ENCODE data around the gene RAB29.
"Not testable (repeated sequence)": the region's sequence is repeated elsewhere in the genome, so short reads cannot be mapped to it uniquely, and the experiment has no call there.

RAB29 gene

DNA sequence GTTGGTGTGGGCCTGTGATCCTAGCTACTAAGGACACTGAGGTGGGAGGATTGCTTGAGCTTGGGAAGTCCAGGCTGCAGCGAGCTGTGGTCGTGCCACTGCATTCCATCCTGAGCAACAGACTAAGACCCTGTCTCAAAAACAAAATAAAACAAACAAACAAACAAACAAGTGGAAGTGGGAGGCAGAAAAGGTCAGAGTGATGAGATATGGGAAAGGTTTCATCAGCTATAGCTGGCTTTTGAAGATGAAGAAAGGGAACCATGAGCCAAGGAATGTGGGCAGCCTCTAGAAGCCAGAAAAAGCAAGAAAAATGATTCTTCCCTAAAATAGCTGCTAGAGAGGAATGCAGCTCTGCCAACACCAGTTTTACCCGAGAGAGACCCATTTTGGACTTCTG lies 14.7 kb downstream of the RAB29 start:
- no peak for DNase-seq

DNA sequence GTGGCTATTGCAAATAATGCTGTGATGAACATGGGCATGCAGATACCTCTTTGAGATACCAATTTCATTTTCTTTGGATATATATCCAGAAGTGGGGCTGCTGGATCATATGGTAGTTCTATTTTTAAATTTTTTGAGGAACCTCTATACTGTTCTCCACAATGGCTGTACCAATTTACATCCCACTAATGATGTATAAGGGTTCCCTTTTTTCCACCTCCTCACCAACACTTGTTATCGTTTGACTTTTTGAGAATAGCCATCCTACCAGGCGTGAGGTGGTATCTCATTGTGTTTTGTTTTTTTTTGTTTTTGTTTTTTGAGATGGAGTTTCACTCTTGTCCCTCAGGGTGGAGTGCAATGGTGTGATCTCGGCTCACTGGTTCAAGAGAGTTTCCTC lies 18.7 kb downstream of the RAB29 start:
- no peak for DNase-seq

DNA sequence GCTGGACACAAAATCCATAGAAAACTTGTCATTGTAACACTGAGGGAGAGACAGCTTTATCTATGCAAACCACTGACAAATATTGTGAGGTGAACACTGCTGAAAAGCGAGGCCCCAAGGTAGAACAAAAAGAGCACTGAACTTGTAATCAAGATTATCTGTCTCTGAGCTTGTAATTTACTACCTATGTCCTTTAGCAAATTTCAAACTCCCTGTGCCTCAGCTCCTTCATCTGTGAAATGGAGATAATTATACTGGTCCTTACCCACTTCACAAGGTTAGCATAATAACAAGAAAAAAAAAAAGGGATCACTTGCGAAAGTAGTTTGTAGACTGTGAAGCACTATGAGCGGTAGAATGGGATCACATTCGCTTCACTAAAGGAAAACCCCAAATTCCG lies 20.4 kb downstream of the RAB29 start:
- no peak for DNase-seq

DNA sequence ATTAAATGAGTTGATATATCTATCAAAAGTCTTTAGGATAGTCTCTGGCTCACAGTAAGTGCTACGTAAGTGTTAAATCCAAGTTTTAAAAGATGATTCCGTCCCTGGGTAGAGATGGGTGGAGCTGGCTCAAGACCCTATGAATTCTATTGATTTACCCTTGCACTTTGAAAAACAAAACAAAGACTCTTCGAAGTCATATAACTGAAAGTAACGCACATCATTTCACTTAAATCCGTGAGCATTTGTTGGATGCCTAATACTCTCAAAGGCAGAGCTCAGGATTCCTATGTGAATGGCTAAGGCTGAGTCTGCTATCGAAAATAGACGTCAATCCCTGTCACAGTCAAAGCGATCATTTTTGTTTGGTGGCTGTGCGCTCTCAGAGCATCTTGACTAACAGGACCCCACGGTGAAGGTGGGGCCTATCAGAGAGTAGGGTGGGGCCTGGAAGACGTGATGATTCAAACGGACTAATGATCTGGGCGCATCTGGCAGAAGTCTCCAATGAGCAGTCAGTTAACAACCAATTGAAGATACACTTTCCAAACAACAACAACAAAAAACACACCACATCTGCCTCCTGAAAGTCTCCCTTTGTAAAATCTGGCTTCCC lies 24.1 kb downstream of the RAB29 start:
- no peak for DNase-seq

DNA sequence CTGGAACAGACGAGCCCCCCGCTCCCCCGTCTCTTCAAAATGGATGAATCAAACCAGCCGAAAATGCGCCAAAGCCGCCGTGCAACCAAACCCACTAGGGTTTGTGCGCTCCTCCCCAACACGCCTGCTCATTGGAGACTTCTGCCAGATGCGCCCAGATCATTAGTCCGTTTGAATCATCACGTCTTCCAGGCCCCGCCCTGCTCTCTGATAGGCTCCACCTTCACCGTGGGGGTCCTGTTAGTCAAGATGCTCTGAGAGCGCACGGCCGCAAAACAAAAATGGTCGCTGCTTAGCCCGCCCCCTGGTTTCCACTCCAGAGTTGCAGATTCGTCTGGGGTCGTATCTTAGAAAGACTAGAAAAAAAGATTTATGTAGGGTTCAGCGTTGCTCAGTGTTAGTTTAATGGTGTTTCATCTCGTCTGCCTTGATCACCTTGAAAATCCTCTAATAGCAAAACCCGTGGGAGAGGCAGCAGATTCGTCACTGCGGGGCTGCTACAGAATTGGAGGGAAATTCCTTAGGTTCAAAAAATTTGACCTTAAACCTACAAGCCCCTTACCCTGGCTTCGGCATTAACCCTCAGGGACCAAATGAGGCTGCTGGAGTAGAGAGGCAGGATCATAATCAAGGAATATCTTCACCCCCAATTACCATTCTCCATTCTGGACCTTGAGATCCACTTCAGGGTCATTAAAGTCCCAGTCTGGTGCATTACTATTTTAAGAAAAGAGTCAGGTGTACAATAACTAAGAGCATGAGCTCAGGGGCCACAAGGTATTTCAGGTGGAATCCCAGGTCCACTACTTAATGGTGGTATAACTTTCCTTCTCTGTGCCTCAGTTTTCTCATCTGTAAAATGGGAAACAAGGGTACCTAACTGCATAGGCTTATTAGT lies 24.9 kb downstream of the RAB29 start, which contains the start of gene NUCKS1:
NUCKS1 (minus strand) TSS at position 45 of the 898 bp plus-strand sequence. CDS start 209 bp downstream, outside the sequence.
- peak; percentile 88 to 94 for DNase-seq

DNA sequence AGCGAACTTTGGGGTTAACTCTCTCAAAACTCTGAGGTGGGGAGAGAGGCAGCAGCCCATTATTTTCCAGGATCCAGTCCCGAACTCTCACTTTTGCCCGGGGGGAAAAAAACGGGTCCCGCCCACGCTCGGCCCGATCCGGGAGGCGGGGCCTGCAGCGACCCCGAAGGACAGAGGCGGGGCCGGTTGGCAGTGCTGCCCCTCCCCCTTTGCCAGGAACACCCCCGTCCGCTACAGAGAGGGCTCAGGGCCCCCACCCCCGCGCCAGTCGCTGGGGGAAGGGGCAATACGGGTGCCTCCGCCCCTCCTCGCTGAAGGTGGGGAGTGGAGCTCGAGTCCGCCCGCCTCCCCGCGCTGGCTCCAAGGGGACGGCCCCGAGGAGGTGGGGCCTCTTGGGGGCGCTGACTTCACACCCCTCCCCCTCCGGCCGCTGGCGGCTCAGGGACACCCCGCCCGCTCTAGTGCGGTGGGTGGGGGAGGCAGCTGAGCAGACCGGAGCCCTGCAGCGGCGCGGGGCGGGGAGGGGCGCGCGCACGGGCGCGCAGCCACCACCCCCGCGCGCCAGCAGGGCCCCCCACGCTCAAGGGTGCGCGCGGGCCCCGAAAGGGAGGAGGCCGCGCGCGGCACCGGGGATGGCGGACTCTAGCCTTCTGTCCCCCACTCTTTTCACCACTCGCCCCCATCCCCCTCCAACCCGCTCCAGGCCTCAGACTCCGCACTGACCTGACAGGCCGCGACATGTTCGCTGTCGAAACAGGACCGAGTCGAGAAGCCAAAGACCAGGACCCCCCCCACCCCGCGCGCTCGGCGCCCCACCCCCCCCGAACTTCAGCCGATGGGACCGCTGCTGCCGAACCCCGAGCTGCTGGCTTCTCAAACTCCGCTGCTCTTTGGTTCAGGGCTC lies 25.8 kb downstream of the RAB29 start:
- DNase-seq: peak; percentile 61 to 85

DNA sequence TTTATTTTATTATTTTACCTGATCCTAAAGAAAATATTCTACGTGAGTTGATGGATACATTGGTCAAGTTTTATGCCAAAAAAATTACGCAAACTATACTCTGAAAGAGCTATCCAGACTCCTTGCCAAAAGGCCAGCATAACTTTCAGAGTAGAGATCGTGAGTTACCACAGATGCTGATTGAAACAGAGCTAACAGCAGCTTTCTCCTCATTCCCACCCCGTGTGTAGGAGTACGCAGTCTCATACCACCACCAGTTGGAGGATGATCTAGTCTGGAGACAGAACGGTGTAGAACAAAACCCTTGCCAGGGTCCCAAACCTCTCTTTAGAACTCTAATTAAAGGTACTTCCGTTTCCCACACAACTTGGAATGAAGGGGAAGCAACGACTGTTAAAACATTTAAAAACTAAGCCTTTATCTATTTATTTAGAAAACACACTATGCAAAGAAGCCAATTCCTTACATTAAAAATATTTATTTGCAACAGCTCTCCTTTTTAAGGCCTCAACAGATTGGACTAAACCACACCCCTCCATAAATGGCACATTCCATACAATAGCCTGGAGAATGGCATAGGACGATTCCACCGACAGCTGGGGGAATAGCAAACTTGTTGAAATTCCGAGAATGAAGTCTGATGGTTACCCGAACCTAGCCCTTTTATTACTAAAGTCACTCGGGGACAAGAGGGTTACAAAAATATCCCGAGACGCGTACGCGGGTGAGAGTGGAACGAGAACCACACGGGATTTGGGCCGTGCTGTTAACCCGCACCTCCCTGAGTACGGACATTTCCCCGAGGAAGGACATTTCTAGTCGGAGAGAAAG lies 26.7 kb downstream of the RAB29 start:
- DNase-seq: peak in 1 of 2 experiments; percentile 45

DNA sequence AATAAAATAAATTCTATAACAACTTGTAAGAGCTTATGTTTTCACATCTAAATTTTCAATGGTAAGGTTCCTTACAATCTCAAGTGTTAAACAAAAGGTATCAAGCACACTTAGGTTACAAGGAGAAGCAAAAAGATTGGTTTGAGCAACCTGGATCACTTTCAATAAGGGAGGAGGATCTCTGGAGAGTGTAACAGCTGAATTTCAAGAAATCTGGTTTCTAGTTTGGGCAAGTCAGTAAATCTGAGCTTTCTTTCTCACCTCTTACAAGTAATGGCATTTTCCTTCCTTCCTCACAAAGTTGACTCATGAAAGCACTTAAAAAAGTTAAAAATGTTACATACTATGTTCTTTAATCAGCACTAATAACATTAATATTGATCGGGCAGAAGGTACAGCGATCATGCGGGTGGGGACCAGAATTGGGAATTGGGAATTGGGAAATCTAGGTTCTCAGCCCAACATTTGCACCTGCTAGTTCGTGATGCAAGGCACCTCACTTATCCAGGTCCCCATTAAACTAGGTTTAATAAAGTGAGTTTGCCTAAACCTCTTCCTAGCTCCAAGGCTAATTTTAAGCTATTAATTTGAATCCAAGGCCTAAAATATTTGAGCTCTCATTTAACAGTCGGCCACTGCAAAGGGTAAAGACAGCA lies 28.4 kb downstream of the RAB29 start:
- no peak for DNase-seq

DNA sequence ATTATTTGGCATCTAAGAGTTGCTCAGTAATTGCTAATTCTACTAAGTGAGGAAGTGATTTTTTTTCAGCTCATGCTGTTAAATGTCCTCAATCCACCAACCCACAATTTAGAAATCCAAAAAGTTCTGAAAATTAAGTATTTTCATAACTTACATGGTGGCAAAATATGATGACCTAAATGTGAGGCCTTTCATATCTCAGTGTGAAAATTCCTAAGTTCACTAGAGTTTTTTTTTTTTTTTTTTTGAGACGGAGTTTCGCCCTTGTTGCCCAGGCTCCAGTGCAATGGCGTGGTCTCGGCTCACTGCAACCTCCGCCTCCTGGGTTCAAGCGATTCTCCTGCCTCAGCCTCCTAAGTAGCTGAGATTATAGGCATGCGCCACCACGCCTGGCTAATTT lies 30.9 kb downstream of the RAB29 start:
- DNase-seq: no peak

DNA sequence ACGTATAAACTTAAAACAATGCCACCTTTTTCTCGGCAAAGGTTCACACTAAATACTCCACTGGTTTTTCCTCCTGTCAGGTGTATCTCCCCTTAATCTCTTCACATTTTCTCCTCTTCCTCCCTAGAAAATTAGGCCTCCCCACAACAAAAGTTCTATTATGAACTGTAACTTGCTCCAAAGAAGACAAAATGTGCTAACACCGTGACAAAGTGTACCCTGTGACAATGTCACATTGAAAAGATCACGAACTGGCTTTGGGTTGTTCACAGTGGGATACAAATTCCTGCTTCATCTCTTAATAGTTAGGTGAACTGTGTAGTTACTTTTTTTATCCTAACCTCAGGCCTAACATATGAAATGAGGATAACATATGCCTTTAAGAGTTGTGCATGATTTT lies 31.3 kb downstream of the RAB29 start:
- no peak for DNase-seq

DNA sequence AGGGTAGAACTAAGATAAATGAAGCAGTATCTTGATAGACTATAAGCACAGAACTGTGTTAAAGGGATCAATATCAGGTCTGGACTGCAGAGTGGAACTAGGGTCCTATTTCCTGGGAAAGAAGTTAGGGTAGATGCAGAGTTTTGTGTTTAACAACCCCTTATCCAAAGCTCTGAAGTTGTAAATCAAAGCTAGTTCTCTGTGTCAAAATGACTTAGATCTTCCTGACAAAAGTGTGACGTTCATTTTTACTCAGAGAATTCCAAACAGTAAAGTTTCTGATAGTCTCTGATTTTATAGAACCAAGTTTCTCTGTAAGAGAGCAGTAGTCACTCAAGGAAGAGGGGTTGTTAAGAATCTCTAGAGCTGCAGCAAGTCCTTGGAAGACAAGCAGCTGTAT lies 33.6 kb downstream of the RAB29 start:
- DNase-seq: no peak

DNA sequence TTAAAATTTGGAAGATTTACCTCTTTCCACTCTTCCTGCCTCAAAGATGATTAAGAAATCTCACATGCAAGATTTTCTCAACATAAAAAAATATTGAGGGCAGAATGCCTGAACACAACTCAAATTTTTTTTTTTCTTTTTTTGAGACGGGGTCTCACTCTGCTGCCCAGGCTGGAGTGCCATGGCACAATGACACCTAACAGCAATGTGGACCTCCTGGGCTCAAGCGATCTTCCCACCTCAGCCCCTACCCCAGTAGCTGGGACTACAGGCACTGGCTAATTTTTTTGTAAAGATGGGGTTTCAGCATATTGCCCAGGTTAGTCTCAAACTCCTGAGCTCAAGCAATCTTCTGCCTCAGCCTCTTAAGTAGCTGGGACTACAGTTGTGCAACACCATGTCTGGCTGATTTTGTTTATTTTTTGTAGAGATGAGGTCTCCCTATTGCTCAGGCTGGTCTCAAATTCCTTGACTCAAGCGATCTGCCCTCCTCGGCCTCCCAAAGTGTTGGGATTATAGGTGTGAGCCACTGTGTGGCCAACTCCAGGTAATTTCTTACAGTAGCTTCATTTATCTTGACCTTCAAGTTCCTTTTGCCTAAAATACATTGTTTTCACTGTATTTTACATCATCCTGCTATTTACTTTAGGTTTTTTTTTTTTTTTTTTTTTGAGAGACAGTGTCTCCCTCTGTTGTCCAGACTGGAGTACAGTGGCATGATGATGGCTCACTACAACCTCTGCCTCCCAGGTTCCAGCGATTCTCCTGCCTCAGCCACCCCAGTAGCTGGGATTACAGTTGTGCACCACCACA lies 35.7 kb downstream of the RAB29 start:
- no peak for DNase-seq

DNA sequence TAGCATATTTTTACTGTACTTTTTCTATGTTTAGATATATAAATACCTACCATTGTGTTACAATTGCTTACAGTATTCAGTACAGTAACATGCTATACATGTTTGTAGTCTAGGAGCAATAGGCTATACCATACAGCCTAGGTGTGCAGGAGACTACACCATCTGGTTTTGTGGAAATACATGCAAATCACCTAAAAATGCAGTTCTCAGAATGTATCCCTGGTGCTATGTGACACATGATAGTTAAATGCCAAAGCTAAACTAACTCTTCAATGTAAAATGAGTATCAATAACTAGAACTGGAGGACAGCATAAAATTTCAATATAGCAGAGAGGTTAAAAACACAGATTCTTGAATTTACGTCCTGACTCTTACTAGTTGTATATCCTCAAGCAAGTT lies 40.1 kb downstream of the RAB29 start:
- DNase-seq: no peak

DNA sequence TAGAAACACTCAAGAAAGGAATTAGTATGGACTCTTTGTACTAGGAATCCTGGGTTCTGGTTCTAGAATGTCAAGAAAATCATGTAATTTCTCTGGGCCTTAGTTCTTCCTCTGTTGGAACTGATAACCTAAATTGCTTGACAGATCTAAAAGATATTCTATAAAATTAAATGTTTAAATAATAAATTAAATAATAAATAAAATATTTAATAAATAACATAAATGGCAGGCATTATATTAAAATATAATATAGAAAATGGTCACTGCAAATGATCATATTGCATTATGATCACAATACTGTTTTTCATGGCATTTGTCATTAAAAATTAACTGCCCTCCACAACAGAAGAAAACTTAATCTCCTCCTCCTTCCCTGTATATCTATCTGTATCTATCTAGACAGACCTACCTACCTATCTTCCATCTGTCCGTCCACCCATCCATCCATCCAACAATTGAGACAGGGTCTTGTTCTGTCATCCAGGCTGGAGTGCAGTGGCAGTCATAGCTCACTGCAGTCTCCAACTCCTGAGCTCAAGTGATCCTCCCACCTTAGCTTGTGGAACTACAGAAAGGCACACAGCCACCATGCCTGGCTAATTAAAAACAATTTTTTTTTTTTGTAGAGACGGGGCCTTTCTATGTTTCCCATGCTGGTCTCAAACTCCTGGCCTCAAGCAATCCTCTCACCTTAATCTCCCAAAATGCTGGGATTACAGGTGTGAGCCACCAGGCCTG lies 41.7 kb downstream of the RAB29 start:
- no peak for DNase-seq

DNA sequence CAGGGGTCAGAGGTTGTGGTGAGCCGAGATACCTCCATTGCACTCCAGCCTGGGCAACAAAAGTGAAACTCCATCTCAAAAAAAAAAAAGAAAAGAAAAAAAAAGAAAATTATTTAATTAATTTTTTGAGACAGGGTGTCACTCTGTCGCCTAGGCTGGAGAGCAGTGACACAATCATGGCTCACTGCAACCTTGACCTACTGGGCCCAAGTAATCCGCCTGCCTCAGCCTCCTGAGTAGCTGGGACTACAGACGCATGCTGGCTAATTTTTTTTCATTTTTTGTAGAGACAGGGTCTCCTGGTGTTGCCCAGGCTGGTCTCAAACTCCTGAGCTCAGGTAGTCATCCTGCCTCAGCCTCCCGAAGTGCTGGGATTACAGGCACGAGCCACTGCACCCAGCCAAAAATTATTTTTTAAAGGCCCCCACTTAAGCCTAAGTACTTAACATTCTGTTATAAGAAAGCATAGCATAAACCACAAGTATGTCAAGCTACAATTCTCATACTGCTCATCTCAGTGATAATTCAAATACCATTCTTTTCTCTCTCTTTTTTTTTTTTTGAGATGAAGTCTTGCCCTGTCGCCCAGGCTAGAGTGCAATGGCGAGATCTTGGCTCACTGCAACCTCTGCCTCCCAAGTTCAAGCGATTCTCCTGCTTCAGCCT lies 45.2 kb downstream of the RAB29 start:
- DNase-seq: no peak

DNA sequence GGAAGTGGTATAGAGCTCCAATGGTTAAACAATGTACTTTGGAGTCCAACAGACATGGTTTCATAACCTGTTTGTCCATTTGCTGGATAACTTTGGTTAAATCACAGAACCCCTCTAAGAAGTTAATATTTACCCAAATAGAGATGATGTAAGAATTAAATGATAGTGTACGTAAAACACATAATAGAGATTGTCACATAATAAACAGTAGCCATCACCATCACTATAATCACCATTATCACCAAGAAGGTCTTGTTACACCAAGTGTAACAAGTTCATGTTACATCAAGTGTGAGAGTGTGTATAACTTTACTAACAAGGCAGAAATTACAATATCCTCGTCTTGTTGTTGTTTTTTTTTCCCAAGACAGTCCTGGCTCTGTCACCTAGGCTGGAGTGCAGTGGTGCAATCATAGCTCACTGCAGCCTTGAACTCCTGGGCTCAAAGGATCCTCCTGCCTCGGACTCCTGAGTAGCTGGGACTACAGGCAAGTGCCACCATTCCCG lies 48.6 kb downstream of the RAB29 start:
- DNase-seq: no peak

DNA sequence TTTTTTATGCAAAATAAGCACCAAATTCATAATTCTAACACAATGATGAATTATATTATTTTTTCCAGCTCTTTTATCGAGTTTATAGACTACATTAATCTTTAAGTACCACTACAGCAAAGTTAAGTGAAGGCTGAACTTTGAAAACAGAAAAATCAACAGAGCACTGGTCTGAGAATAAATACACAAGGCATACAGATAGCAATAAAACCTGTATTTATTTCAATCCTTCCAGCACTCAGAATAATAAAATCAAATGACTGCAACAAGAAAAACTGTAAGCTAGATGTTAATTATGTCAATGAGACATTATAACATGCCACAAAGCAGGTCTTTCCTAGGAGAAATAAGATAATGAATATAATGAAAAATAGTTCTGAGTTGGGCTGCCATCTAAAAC lies 49.8 kb downstream of the RAB29 start:
- DNase-seq: no peak

DNA sequence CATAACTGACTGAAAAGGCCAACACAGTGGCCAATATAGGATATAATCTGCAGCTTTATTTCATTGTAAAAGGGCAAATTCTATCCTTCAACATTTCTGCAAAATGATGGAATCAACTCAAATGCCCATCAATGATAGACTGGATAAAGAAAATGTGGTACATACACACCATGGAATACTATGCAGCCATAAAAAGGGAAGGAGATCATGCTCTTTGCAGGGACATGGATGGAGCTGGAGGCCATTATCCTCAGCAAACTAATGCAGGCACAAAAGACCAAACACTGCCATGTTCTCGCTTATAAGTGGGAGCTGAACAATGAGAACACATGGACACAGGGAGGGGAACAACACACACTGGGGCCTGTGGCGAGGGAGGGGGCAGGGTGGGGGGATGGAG lies 54.5 kb downstream of the RAB29 start:
- DNase-seq: not testable (repeated sequence)

DNA sequence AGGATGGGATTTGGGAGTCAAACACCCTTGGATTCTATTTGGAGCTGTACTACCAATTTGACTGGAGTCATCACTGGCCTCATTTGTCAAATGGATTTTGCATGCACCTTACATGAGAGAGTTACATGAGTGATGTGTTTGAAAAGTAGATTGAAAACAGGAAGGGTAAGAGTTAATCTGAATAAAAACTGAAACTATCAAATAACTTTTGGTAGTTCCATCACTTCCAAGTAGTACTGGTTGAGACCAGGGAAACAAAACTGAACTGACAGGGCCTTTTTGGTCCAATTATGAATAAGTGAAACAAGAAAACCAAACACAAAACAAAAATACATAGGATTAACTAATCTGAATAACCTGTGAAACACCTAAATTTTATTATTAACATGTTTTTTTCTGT lies 55.5 kb downstream of the RAB29 start:
- DNase-seq: no peak

All from SW 1271 (cell line).